ENCODE results near the gene ATG5.

ATG5 gene

DNA sequence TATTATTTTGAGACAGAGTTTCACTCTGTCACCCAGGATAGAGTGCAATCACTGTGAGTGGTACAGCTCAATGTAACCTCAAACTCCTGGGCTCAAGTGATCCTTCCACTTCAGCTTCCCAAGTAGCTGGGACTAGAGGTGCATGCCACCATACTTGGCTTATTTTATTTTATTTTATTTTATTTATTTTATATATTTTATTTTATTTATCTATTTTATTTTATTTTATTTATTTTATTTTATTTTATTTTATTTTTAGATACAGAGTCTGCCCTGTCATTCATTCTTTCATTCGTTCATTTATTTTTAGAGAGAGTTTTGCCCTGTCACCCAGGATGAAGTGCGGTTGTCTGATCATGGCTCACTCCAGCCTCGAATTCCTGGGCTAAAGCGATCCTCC, 35.5 kb downstream of the ATG5 start:
- TF ChIP-seq ZFX (IDR thresholded peaks at IDR 0.05), result no peak
- TF ChIP-seq, protein P1, sequence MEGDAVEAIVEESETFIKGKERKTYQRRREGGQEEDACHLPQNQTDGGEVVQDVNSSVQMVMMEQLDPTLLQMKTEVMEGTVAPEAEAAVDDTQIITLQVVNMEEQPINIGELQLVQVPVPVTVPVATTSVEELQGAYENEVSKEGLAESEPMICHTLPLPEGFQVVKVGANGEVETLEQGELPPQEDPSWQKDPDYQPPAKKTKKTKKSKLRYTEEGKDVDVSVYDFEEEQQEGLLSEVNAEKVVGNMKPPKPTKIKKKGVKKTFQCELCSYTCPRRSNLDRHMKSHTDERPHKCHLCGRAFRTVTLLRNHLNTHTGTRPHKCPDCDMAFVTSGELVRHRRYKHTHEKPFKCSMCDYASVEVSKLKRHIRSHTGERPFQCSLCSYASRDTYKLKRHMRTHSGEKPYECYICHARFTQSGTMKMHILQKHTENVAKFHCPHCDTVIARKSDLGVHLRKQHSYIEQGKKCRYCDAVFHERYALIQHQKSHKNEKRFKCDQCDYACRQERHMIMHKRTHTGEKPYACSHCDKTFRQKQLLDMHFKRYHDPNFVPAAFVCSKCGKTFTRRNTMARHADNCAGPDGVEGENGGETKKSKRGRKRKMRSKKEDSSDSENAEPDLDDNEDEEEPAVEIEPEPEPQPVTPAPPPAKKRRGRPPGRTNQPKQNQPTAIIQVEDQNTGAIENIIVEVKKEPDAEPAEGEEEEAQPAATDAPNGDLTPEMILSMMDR (conservative IDR thresholded peaks at IDR 0.05), result no peak

DNA sequence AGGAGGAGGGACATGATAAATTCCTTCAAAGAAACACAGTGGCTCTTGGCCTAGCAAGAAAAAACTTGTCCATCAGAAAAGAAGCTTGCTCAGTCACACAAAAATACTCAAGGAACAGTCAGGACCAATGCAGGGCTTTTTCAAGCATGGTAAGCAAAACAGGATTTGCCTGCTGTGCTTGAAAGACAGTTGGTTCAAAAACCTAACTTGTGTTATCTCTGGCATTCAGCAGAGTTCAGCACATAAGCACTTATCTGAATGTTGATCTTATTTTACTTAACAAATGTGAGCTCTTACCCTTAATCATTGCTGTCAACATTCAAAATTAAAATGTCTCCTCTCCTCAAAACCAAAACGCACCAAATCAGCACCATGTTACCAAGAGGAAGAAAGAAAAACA, 38.3 kb downstream of the ATG5 start:
- H3K27ac ChIP-seq, result no peak overlapping the region; the same call in 1 of the 2 replicates
- no peak for TF ChIP-seq ZFX (IDR thresholded peaks at IDR 0.05)
- TF ChIP-seq, protein P1 (conservative IDR thresholded peaks at IDR 0.05), result no peak

More for the DNA sequence above, 35.5 kb downstream of the ATG5 start:
- no peak overlapping the region for H3K27ac ChIP-seq

DNA sequence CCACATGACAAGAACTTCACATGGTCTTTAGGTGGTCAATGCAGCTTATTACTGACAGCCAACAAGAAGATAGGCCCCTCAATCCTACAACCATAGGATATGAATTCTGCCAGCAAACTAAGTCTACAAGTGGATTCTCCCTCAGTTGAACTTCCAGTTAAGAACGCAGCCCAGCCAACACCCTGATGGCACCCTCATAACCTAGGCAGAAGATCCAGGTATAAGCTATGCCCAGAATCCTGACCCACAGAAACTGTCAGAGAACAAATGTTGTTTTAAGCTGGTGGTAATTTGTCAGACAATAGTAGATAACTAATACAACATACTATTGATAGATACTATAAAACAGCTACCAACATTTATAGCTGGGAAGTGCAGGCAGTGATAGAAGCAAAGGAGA, 38.8 kb downstream of the ATG5 start:
- H3K27ac ChIP-seq, result no peak overlapping the region; the same call in 1 of the 2 replicates
- no peak for TF ChIP-seq ZFX (IDR thresholded peaks at IDR 0.05)
- TF ChIP-seq, protein P1 (conservative IDR thresholded peaks at IDR 0.05), result no peak

DNA sequence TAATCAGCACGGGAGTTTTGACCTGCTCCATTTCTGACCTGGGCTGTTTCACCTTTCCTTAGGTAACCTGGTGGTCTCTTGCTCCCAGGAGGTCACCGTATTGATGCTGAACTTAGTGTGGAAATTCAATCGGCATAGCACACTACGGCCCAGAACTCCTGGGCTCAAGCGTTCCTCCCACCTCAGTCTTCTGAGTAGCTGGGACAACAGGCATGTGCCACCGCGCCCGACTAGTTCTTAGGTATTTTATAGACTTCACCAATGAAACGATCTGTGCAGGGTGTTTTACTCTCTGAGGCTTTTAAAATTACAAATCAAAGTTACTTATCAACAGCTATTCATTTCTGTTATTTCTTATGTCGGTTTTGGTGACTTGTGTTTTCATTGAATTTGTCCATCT, 42.1 kb downstream of the ATG5 start:
- H3K27ac ChIP-seq, result no peak overlapping the region

DNA sequence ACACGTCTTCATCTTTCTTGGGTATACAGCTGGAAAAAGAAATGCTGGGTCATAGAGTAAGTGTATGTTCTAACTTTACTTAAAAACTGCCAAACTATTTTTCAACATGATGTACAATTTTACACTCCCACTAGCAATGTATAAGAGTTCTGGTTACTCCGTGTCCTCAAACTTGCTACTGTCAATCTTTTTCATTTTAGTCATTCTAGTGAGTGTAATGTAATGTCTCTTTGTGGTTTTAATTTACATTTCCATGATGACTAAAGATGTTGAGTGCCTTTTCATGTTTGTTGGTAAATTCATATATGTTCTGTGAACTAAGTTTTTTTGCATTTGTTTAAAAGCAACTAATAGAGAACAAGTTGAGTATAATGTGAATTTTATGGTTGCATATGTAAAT, 43.9 kb downstream of the ATG5 start:
- no peak overlapping the region for H3K27ac ChIP-seq
- TF ChIP-seq ZFX (IDR thresholded peaks at IDR 0.05), result no peak
- TF ChIP-seq, protein P1 (conservative IDR thresholded peaks at IDR 0.05), result no peak

More for the DNA sequence above, 42.1 kb downstream of the ATG5 start:
- no peak for TF ChIP-seq ZFX (IDR thresholded peaks at IDR 0.05)
- TF ChIP-seq, protein P1 (conservative IDR thresholded peaks at IDR 0.05), result no peak

DNA sequence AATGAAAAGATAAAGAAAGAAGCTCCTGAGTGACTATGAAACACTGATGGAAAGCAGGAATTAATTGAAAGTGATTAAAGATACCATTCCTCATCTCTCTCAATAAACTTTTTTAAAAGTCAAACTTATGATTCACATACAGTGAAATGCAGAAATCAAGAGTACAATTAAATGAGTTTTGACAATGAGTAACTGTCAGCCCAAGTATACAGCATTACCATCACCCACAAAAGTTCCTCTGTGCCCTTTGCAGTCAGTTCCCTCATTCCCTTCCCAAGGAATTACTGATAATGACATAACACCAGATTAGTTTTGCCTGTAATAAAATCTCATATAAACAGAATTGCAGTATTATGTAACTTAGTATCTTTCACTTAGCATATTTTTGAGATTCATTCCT, 44.5 kb downstream of the ATG5 start:
- TF ChIP-seq, protein P1 (conservative IDR thresholded peaks at IDR 0.05), result no peak
- TF ChIP-seq ZFX (IDR thresholded peaks at IDR 0.05), result no peak
- H3K27ac ChIP-seq, result no peak overlapping the region

DNA sequence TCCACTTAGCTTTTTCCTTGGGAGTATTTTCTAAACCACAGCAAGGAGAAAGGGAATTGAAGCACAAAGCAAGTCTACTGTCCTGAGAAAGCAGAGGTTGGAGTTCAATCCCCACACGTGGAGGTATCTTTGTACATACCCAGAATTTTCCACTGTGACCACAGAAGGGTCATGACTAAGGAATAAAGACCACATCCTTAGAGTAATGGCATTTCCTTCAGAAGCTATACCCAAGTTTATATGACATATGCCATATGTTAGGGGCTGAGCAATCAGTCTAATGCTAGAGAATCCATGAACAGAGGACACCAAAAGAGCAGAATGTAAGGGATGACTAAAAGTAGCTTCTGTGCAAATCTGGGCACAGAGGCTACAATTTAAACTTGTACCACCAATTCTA, 46.4 kb downstream of the ATG5 start:
- TF ChIP-seq, protein P1 (conservative IDR thresholded peaks at IDR 0.05), result no peak
- TF ChIP-seq ZFX (IDR thresholded peaks at IDR 0.05), result no peak
- H3K27ac ChIP-seq, result no peak overlapping the region

Data from C4-2B (cell line).